Upper lobe of left lung (tissue), 6 donors: ENCODE data around the gene PLXNB2. TPM values are rescaled to one million over a fixed set of nuclear protein-coding genes. Genes with fewer than 3 reads are reported as not detected.

Source experiments
- ATAC-seq, 2 donors: fragments of 200-7000 bp; cut with Tn5 transposase; one replicate each; pipeline ENCODE4 v1.9.1; 2022; ENCODE audit warnings: mild to moderate bottlenecking in 2 of 2, moderate library complexity in 2 of 2; ENCODE audit not compliant: low FRiP score in 2 of 2
- DNase-seq, 2 donors: peaks; one replicate each; pipeline ENCODE4 v3.0.0-alpha.2; 2019 to 2020
- H3K27ac ChIP-seq, 4 donors: fragments of 200-600 bp; sonication (generic); one replicate each; pipeline ENCODE4 v1.5.1; 2016 to 2019
- H3K27me3 ChIP-seq, 4 donors: fragments of 200-600 bp; sonication (generic); one replicate each; pipeline ENCODE4 v1.5.1; 2017 to 2019
- H3K36me3 ChIP-seq, 4 donors: fragments of 200-600 bp; sonication (generic); one replicate each; pipeline ENCODE4 v1.5.1; 2016 to 2019
- H3K4me1 ChIP-seq, 4 donors: fragments of 200-600 bp; sonication (generic); one replicate each; pipeline ENCODE4 v1.5.1; 2018 to 2019
- H3K4me3 ChIP-seq, 4 donors: fragments of 200-600 bp; sonication (generic); one replicate each; pipeline ENCODE4 v1.5.1; 2017 to 2019; ENCODE audit warnings: mild to moderate bottlenecking in 2 of 4, moderate library complexity in 1 of 4
- H3K9me3 ChIP-seq, 4 donors: fragments of 200-600 bp; sonication (generic); one replicate each; pipeline ENCODE4 v1.5.1; 2018 to 2019
- CTCF ChIP-seq, 6 experiments: fragments of 450-650 bp in 4 of 6; fragments of 200-600 bp in 2 of 6; sonication (generic) in 2 of 6; IDR thresholded peaks; one replicate each; pipeline ENCODE4 v1.5.1; 2016 to 2019; ENCODE audit warnings: antibody characterized with exemption in 6 of 6
- EP300 ChIP-seq, 4 donors: sonication (generic); formaldehyde crosslinking; IDR thresholded peaks; one replicate each; pipeline ENCODE4 v1.5.1; 2017; ENCODE audit warnings: antibody characterized with exemption in 4 of 4, control low read depth in 2 of 4
- POLR2A ChIP-seq, 4 donors: fragments of 450-650 bp; IDR thresholded peaks; one replicate each; pipeline ENCODE4 v1.5.1; 2016 to 2017; ENCODE audit warnings: antibody characterized with exemption in 4 of 4, mild to moderate bottlenecking in 2 of 4
- POLR2AphosphoS5 ChIP-seq, 2 donors: sonication (generic); formaldehyde crosslinking; IDR thresholded peaks; one replicate each; pipeline ENCODE4 v1.5.1; 2017; ENCODE audit warnings: antibody characterized with exemption in 2 of 2
- whole genome bisulfite sequencing, 2 donors: methylation state at CpG; one replicate each; pipeline ENCODE4 v1.1.5; 2017 to 2018; 5-methylcytosine and 5-hydroxymethylcytosine counted together
- total RNA-seq, 6 donors: library from RNA; depleted of rRNA in 4 of 6; stranded (reverse); fragments of >200 nt in 4 of 6; gene quantifications; one replicate each; pipeline versions ENCODE4 v1.1.0 to v1.2.1, GENCODE V29; 2016 to 2021
- donor health status: DM: no; HTN: no; CAD: no; lungs with moderate emphysema.
- donor health status: DM: no; HTN: yes; CAD: no; lungs with severe emphysema.

PLXNB2 gene
- total RNA-seq, 6 donors from 2014 or later = 218 to 407 (median 313) TPM

GRCh38 chr22:50303515-50303847 lies 4.0 kb downstream of the PLXNB2 start:
- H3K4me3 ChIP-seq = peak overlapping the region in 1 of 4 donors; percentile 64
- WGBS, 2 donors = 43 to 56% methylated on average over 3 to 5 of the region's 7 CpGs

GRCh38 chr22:50302564-50302963 lies 4.9 kb downstream of the PLXNB2 start:
- ATAC-seq (no peak), DNase-seq (no peak)
- H3K9me3 ChIP-seq = no peaks in the 10 kb centered on the region
- no peak for TF ChIP-seq POLR2AphosphoS5 (IDR thresholded peaks at IDR 0.05)
- TF ChIP-seq CTCF (IDR thresholded peaks at IDR 0.05) = no peak
- no peak for TF ChIP-seq EP300 (IDR thresholded peaks at IDR 0.05)
- TF ChIP-seq POLR2A (IDR thresholded peaks at IDR 0.05) = no peak
- H3K36me3 ChIP-seq = peaks cover 0 to 3% (median 0%) of the 10 kb centered on the region in 4 donors
- H3K4me1 ChIP-seq = peaks cover 82 to 92% (median 87%) of the 10 kb centered on the region in 4 donors
- H3K27ac ChIP-seq = peak overlapping the region; percentile 84 to 95 (median 94)
- no peak overlapping the region for H3K4me3 ChIP-seq
- no peaks in the 10 kb centered on the region for H3K27me3 ChIP-seq
- 56 to 80% methylated on average over 2 to 5 of the region's 5 CpGs for WGBS, 2 donors

More at GRCh38 chr22:50303515-50303847, 4.0 kb downstream of the PLXNB2 start:
- Histone ChIP-seq H3K9me3 (no peaks in the 10 kb centered on the region), H3K27ac (peak overlapping the region; percentile 84 to 95 (median 94)), H3K4me1 (peaks cover 81 to 91% (median 86%) of the 10 kb centered on the region in 4 donors), H3K27me3 (no peaks in the 10 kb centered on the region), H3K36me3 (peaks cover 0 to 3% (median 0%) of the 10 kb centered on the region in 4 donors)
- ATAC-seq (no peak), DNase-seq (no peak)
- TF ChIP-seq EP300 (IDR thresholded peaks at IDR 0.05) (no peak), CTCF (IDR thresholded peaks at IDR 0.05) (no peak), POLR2A (IDR thresholded peaks at IDR 0.05) (no peak), POLR2AphosphoS5 (IDR thresholded peaks at IDR 0.05) (no peak)

- peaks cover 0 to 3% (median 0%) of the 10 kb centered on the region in 4 donors for H3K36me3 ChIP-seq
- H3K4me1 ChIP-seq = peaks cover 85 to 97% (median 91%) of the 10 kb centered on the region in 4 donors
- WGBS, 2 donors = 25 to 53% methylated on average over 3 to 7 of the region's 9 CpGs
- no peaks in the 10 kb centered on the region for H3K9me3 ChIP-seq
- peak in 1 of 2 donors; percentile 9 for TF ChIP-seq POLR2AphosphoS5 (IDR thresholded peaks at IDR 0.05)
- peak in 1 of 4 donors; percentile 17 for TF ChIP-seq POLR2A (IDR thresholded peaks at IDR 0.05)
- TF ChIP-seq CTCF (IDR thresholded peaks at IDR 0.05) = no peak
- TF ChIP-seq EP300 (IDR thresholded peaks at IDR 0.05) = peak in 1 of 4 donors; percentile 32
- peak overlapping the region in 1 of 4 donors; percentile 16 for H3K4me3 ChIP-seq
- peak overlapping the region; percentile 84 to 95 (median 94) for H3K27ac ChIP-seq
- DNase-seq (peak; percentile 70 to 78), ATAC-seq (peak in 1 of 2 donors; percentile 35)
- no peaks in the 10 kb centered on the region for H3K27me3 ChIP-seq
Measured at GRCh38 chr22:50302041-50302541, 5.4 kb downstream of the PLXNB2 start.

GRCh38 chr22:50301581-50301991 lies 5.9 kb downstream of the PLXNB2 start:
- Histone ChIP-seq H3K27ac (peak overlapping the region; percentile 84 to 95 (median 94)), H3K36me3 (peaks cover 0 to 3% (median 0%) of the 10 kb centered on the region in 4 donors), H3K4me1 (peaks cover 90 to 100% (median 97%) of the 10 kb centered on the region in 4 donors), H3K9me3 (no peaks in the 10 kb centered on the region), H3K4me3 (peak overlapping the region in 1 of 4 donors; percentile 16), H3K27me3 (no peaks in the 10 kb centered on the region)
- DNase-seq (peak in 1 of 2 donors; percentile 79), ATAC-seq (no peak)
- TF ChIP-seq POLR2A (IDR thresholded peaks at IDR 0.05) = no peak
- no peak for TF ChIP-seq CTCF (IDR thresholded peaks at IDR 0.05)
- TF ChIP-seq POLR2AphosphoS5 (IDR thresholded peaks at IDR 0.05) = no peak
- TF ChIP-seq EP300 (IDR thresholded peaks at IDR 0.05) = no peak
- WGBS, 2 donors = 49 to 57% methylated on average over 2 to 16 of the region's 17 CpGs
